Brain microvascular endothelial cell (primary cell): ENCODE data around the gene TMEM94.

Source experiments
- DNase-seq: peaks from one replicate; pipeline ENCODE4 v3.0.0-alpha.2; 2020
- H3K27ac ChIP-seq: fragments of 250-450 bp; sonication (Bioruptor Pico); 2 replicates; pipeline ENCODE4 v1.5.1; 2020; ENCODE audit warnings: mild to moderate bottlenecking, moderate library complexity
- H3K27me3 ChIP-seq: fragments of 250-450 bp; sonication (Bioruptor Pico); replicated peaks from 2 replicates; pipeline ENCODE4 v1.5.1; 2020; ENCODE audit warnings: mild to moderate bottlenecking
- H3K36me3 ChIP-seq: fragments of 250-450 bp; sonication (Bioruptor Pico); replicated peaks from 2 replicates; pipeline ENCODE4 v1.5.1; 2020; ENCODE audit warnings: mild to moderate bottlenecking
- H3K4me3 ChIP-seq: 2 replicates; pipeline ENCODE4 v1.5.1; 2011; ENCODE audit warnings: low read depth, mild to moderate bottlenecking, control low read depth, low read length, moderate library complexity
- CTCF ChIP-seq: IDR thresholded peaks from 2 replicates; pipeline ENCODE4 v1.5.1; 2011; ENCODE audit warnings: low read depth, mild to moderate bottlenecking, moderate library complexity, low read length, control low read depth, inconsistent platforms; ENCODE audit errors: missing control alignments
- in situ Hi-C: cut with HindIII; loops from 2 replicates; pipeline ENCODE4 v1.10.0; 2017; ENCODE audit warnings: low sequenced_read_pairs, low pct_ligation_motif_present

The TMEM94 gene

DNA sequence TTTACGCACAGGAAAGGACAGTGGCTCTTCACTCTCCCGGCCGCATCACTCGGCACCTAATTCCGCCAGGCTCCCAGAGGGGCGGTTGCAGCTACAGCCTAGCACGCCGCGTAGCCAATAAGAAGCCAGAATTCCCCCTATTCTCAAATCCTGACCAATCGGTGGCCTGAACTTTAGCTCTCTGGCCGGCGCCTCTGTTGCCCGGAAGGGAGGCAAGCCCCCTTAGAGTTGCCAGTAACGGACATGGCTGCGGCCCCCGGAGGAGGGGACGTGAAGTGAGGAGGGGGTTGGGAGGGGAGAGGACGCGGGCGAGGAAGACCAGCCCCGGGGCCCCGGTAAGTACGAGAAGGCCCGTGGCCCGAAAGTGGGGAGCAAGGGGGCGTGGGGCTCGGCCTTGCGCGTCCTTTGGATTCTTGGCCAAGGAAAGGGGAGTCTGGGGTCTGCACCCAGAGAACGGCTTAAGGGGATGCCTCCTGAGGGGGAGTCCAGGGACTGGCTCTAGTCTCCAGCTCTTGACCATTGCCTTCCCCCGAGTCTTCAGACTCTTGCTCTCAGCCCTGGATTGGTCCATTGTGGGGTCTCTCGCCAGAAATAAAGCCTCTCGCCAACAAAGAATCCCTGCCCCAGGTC, at the start of gene TMEM94:
Gene TMEM94, plus strand, starts transcription at position 219 of the 630 bp plus-strand sequence. CDS start 15,271 bp downstream, outside the sequence.
- Histone ChIP-seq H3K4me3 (peak within 1 kb of the TSS; percentile 75), H3K27ac (peak within 1 kb of the TSS; percentile 64), H3K27me3 (no peaks in the 10 kb centered on the region), H3K36me3 (no peaks in the 10 kb centered on the region)
- peak; percentile 96 for DNase-seq
- TF ChIP-seq CTCF = no peak
- in situ Hi-C loops = no loop called here

DNA sequence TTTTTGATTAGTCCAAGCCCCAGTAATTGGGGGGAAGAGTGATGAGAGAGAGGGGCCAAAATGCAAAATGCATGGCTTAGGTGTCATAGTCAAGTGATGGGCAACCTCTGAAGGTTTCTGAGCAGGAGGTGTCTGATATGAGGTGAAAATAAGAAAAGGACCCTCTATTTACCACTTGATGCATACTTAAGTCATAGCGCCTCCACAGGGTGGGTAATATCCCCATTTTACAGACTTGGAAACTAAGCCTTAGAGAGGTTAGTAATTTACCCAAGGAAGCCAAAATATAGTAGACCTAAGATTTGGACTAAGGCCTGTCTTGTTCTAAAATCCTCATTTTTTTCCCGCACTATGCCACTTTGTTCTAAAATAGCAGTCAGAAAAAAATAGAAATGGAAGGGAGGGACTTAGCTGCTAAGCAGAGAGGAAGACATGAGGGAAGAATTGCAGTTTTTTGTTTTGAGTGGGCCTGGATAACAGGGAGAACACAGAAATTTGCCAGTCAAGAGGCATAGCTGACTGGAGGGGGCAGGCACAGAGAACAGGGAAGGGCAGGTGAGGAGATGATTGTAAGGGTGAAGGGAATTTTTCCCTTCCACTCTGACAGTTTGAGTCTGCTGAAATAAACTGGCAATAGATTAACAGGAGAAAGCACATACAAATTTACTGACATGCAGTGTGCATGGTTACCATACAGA, 48.6 kb upstream of the TMEM94 start:
- DNase-seq = no peak
- Histone ChIP-seq H3K27me3 (no peaks in the 10 kb centered on the region), H3K36me3 (no peaks in the 10 kb centered on the region), H3K4me3 (no peak overlapping the region), H3K27ac (no peak overlapping the region)
- in situ Hi-C loops = no loop called here
- TF ChIP-seq CTCF = no peak

DNA sequence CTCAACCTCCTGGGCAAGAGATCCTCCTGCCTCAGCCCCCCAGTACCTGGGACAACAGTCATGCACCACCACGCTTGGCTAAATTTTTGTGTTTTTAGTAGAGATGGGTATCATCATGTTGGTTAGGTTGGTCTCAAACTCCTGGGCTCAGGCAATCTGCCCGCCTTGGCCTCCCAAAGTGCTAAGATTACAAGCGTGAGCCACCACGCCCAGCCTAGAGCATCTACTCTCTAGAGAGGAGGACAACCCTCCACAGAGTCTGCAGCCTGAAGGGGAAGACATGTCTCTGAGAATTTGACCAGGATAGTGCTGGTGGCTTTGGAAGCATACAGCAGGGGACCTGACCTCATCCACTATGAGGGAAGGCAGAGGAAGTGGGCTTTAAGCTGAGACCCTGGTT, 46.3 kb upstream of the TMEM94 start:
- in situ Hi-C loops = no loop called here

GRCh38 chr17:75411328-75412067, 44.9 kb upstream of the TMEM94 start:
- Histone ChIP-seq H3K4me3 (no peak overlapping the region), H3K27me3 (no peaks in the 10 kb centered on the region), H3K36me3 (no peaks in the 10 kb centered on the region), H3K27ac (no peak overlapping the region)
- no peak for DNase-seq
- no peak for TF ChIP-seq CTCF
- in situ Hi-C loops = no loop called here

More for the DNA sequence above, 46.3 kb upstream of the TMEM94 start:
- Histone ChIP-seq H3K27me3 (no peaks in the 10 kb centered on the region), H3K36me3 (no peaks in the 10 kb centered on the region), H3K4me3 (no peak overlapping the region), H3K27ac (no peak overlapping the region)
- no peak for TF ChIP-seq CTCF
- no peak for DNase-seq

- in situ Hi-C loops = no loop called here
- Histone ChIP-seq H3K27me3 (no peaks in the 10 kb centered on the region), H3K36me3 (no peaks in the 10 kb centered on the region), H3K4me3 (no peak overlapping the region), H3K27ac (no peak overlapping the region)
- TF ChIP-seq CTCF = peak; percentile 85
- DNase-seq = peak; percentile 47
Measured at GRCh38 chr17:75412455-75413317, 43.7 kb upstream of the TMEM94 start.
